Osteocyte (in vitro differentiated cells): ENCODE measurements around the gene LRRC15. TPM values are rescaled to one million over a fixed set of nuclear protein-coding genes. Genes with fewer than 3 reads are reported as not detected.

Experiments
- DNase-seq: peaks from one replicate; pipeline ENCODE4 v3.0.0; 2021; ENCODE audit warnings: mixed read lengths; ENCODE audit not compliant: unreplicated experiment; ENCODE audit errors: extremely low spot score
- H3K27ac Mint-ChIP-seq: one replicate; pipeline ENCODE4 v1.8.0; 2021; ENCODE audit warnings: mild to moderate bottlenecking, mixed read lengths; ENCODE audit not compliant: unreplicated experiment
- H3K27me3 Mint-ChIP-seq: one replicate; pipeline ENCODE4 v1.8.0; 2021; ENCODE audit warnings: mixed read lengths; ENCODE audit not compliant: unreplicated experiment
- H3K36me3 Mint-ChIP-seq: one replicate; pipeline ENCODE4 v1.8.0; 2021; ENCODE audit warnings: mixed read lengths; ENCODE audit not compliant: unreplicated experiment
- H3K4me1 Mint-ChIP-seq: one replicate; pipeline ENCODE4 v1.8.0; 2021; ENCODE audit warnings: mixed read lengths; ENCODE audit not compliant: unreplicated experiment
- H3K4me3 Mint-ChIP-seq: one replicate; pipeline ENCODE4 v1.8.0; 2021; ENCODE audit warnings: mild to moderate bottlenecking, moderate library complexity, mixed read lengths; ENCODE audit not compliant: unreplicated experiment
- H3K9me3 Mint-ChIP-seq: one replicate; pipeline ENCODE4 v1.8.0; 2021; ENCODE audit warnings: mixed read lengths; ENCODE audit not compliant: unreplicated experiment
- total RNA-seq: library from RNA; stranded (reverse); gene quantifications from 2 replicates; pipeline ENCODE4 v1.2.1, GENCODE V29; 2021
- TF ChIP-seq, protein P1 (sequence below): fragments of 200-600 bp; sonication (generic); IDR thresholded peaks from 2 replicates; pipeline ENCODE4 v1.5.0; 2021; ENCODE audit warnings: antibody characterized with exemption, mild to moderate bottlenecking, moderate library complexity

Gene LRRC15
- total RNA-seq, 1 donor from 2014 or later: 0.27 TPM

DNA sequence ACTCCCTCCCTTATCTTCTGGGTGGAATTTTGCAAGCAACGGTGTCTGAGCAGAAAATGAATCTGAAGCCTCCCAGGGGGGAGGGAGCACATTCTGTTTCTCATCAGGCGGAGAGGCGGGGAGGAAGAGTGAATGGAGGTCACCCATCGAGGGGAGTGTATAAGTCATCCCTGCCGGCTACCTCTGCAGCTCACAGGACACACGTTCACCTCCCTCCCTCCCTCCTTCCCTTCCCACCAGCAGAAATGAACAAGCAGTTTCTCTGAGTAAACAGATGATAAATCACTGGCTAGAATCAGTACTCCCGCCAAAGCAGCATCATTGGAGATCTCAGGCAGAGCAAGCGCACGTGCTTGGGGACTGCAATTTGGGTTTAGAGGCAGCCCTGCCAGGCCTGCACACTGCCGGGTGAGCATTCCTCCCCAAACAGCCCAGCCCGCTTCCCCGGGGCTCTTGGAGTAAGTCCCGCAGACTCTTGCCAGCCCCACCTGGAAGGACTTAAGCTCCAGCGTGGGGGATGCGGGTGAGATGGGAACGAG lies 56.7 kb downstream of the LRRC15 start:
- TF ChIP-seq, protein P1, sequence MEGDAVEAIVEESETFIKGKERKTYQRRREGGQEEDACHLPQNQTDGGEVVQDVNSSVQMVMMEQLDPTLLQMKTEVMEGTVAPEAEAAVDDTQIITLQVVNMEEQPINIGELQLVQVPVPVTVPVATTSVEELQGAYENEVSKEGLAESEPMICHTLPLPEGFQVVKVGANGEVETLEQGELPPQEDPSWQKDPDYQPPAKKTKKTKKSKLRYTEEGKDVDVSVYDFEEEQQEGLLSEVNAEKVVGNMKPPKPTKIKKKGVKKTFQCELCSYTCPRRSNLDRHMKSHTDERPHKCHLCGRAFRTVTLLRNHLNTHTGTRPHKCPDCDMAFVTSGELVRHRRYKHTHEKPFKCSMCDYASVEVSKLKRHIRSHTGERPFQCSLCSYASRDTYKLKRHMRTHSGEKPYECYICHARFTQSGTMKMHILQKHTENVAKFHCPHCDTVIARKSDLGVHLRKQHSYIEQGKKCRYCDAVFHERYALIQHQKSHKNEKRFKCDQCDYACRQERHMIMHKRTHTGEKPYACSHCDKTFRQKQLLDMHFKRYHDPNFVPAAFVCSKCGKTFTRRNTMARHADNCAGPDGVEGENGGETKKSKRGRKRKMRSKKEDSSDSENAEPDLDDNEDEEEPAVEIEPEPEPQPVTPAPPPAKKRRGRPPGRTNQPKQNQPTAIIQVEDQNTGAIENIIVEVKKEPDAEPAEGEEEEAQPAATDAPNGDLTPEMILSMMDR: no peak
- Mint-ChIP-seq H3K9me3 (no peaks in the 10 kb centered on the region), H3K4me3 (no peak overlapping the region), H3K27me3 (peaks cover 62% of the 10 kb centered on the region), H3K36me3 (no peaks in the 10 kb centered on the region), H3K27ac (no peak overlapping the region), H3K4me1 (peaks cover 33% of the 10 kb centered on the region)
- DNase-seq: no peak

DNA sequence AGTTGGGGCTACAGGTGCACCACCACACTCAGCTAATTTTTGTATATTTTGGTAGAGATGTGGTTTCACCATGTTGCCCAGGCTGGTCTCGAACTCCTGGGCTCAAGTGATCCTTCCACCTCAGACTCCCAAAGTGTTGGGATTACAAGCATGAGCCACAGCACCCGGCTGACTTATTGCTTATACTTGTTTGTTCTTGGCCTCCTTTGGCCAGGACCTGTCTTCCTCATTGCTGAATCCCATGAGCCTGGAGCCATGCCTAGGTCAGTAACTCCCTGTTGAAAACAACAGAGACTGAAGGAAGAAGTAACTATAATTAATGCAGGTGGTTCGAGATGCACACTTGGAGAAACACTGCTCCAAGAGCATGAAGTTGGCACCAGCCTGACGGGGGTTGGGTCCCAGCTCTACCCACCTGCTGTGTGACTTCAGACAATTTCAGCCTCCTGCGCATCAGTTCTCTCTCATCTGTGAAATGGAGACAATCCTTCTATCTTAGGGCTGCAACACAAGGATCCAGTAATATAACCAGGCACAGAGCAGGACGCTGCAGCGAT lies 57.3 kb downstream of the LRRC15 start:
- Mint-ChIP-seq H3K27ac (no peak overlapping the region), H3K4me3 (no peak overlapping the region), H3K9me3 (no peaks in the 10 kb centered on the region), H3K36me3 (no peaks in the 10 kb centered on the region), H3K27me3 (peaks cover 59% of the 10 kb centered on the region), H3K4me1 (peaks cover 33% of the 10 kb centered on the region)
- TF ChIP-seq, protein P1: no peak
- no peak for DNase-seq

DNA sequence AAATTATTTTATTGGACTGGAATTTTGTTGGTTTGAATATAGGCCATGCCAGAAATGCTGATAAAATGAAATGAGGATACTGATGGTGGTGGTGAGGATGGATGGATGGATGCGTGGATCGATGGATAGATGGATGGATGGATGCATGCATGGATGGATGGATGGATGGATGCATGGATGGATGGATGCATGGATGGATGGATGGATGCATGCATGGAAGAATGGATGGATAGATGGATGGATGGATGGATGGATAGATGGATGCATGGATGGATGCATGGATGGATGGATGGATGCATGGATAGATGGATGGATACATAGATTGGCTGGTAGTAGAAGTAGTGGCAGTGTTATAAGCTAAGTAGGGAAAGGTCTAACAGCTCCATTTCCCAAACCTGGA lies 58.5 kb downstream of the LRRC15 start:
- Mint-ChIP-seq H3K27me3 (peaks cover 62% of the 10 kb centered on the region), H3K4me3 (no peak overlapping the region), H3K9me3 (no peaks in the 10 kb centered on the region), H3K36me3 (no peaks in the 10 kb centered on the region), H3K27ac (no peak overlapping the region), H3K4me1 (peaks cover 31% of the 10 kb centered on the region)
- DNase-seq: no peak
- TF ChIP-seq, protein P1: no peak

DNA sequence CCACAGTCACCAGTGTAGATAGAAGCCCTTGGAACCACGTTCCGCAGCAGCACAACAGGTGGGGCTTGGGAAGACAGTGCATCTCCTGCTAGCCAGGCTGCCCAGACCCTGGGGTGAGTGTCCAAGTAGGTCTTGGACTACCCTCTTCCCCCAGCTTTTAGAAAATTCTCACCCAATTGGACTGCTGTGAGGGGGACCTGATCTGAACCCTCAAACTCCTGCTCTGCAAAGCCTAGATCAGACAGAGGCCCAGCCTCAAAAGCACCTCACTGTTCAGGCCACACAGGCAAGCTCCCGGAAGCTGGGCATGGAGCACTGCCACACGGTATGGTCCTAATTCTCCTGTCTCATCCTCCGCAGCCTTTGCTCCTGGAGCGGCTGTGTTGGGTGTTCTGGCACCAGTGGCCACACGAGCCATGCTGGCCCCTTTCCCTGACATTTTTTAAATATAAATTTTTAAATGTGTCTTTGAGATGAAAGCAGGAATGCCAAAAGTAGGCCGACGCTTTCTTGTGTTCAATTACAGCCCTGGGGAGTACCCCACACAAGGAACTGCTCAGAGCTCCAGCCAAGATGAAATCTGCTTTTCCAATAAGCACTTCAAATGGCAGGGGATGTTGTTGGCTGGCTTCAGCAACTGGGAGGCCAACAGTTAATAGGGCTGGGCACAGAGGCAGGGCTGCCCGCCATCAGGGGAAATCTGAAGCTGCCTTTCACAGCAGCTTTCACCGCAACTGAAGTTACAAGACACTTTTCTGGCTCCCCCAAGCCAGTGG lies 59.3 kb downstream of the LRRC15 start:
- no peaks in the 10 kb centered on the region for H3K36me3 Mint-ChIP-seq
- no peaks in the 10 kb centered on the region for H3K9me3 Mint-ChIP-seq
- H3K4me1 Mint-ChIP-seq: peaks cover 25% of the 10 kb centered on the region
- peaks cover 70% of the 10 kb centered on the region for H3K27me3 Mint-ChIP-seq
- H3K4me3 Mint-ChIP-seq: no peak overlapping the region
- no peak overlapping the region for H3K27ac Mint-ChIP-seq
- no peak for DNase-seq
- TF ChIP-seq, protein P1: no peak
